Left ventricle myocardium inferior (tissue), 1 donor: ENCODE data around the gene HIVEP2. TPM values are rescaled to one million over a fixed set of nuclear protein-coding genes. Genes with fewer than 3 reads are reported as not detected.
A peak's percentile ranks its signal among the peaks of the same experiment; 100 is the strongest.

Experiments
- DNase-seq: peaks from one replicate; pipeline ENCODE4 v3.0.0-alpha.2; 2020
- H3K27ac ChIP-seq: fragments of 200-600 bp; replicated peaks from 2 replicates; pipeline ENCODE4 v1.8.0; 2021
- H3K27me3 ChIP-seq: fragments of 200-600 bp; 2 replicates; pipeline ENCODE4 v1.8.0; 2021; ENCODE audit warnings: low read depth
- H3K36me3 ChIP-seq: fragments of 200-600 bp; 2 replicates; pipeline ENCODE4 v1.8.0; 2021
- H3K4me1 ChIP-seq: fragments of 200-600 bp; 2 replicates; pipeline ENCODE4 v1.8.0; 2021
- H3K4me3 ChIP-seq: fragments of 200-600 bp; 2 replicates; pipeline ENCODE4 v1.8.0; 2021; ENCODE audit warnings: mild to moderate bottlenecking, moderate library complexity
- H3K9me3 ChIP-seq: fragments of 200-600 bp; replicated peaks from 2 replicates; pipeline ENCODE4 v1.8.0; 2021
- CTCF ChIP-seq: fragments of 200-600 bp; IDR thresholded peaks from 2 replicates; pipeline ENCODE4 v1.8.0; 2021; ENCODE audit warnings: antibody characterized with exemption, mild to moderate bottlenecking, borderline replicate concordance
- intact Hi-C: fragments of 100-400 bp; cut with micrococcal nuclease; formaldehyde crosslinking; loops from one replicate; pipeline ENCODE4 v1.11.0; 2022
- total RNA-seq: library from RNA; stranded (reverse); fragmentation: NEBNext Ultra II Directional; extraction: Animal tissue kit (Norgen Biotek cat#: 25700); gene quantifications from one replicate; pipeline ENCODE4 v1.2.1, GENCODE V29; 2021
- donor health status: DM: no; HTN: yes; CAD: no; lungs with severe emphysema.

The HIVEP2 gene
- total RNA-seq, 1 donor from 2014 or later = 16.2 TPM

- H3K9me3 ChIP-seq = no peaks in the 10 kb centered on the region
- TF ChIP-seq CTCF = no peak
- peaks cover 22% of the 10 kb centered on the region for H3K4me1 ChIP-seq
- DNase-seq = no peak
- no peak overlapping the region for H3K4me3 ChIP-seq
- H3K27ac ChIP-seq = peak overlapping the region; percentile 16
- H3K36me3 ChIP-seq = peaks cover 2% of the 10 kb centered on the region
- no peaks in the 10 kb centered on the region for H3K27me3 ChIP-seq
- intact Hi-C loops = no loop called here
Measured at GRCh38 chr6:142918339-142919042, 26.5 kb downstream of the HIVEP2 start.

- no peak for DNase-seq
- peaks cover 22% of the 10 kb centered on the region for H3K4me1 ChIP-seq
- H3K27me3 ChIP-seq = no peaks in the 10 kb centered on the region
- peaks cover 2% of the 10 kb centered on the region for H3K36me3 ChIP-seq
- TF ChIP-seq CTCF = no peak
- no peak overlapping the region for H3K27ac ChIP-seq
- no peak overlapping the region for H3K4me3 ChIP-seq
- no peaks in the 10 kb centered on the region for H3K9me3 ChIP-seq
- intact Hi-C loops = no loop called here
Measured at GRCh38 chr6:142916881-142917280, 28.1 kb downstream of the HIVEP2 start.

GRCh38 chr6:142914937-142915697 is 29.9 kb downstream of the HIVEP2 start:
- no peak for TF ChIP-seq CTCF
- peaks cover 2% of the 10 kb centered on the region for H3K36me3 ChIP-seq
- peaks cover 22% of the 10 kb centered on the region for H3K4me1 ChIP-seq
- H3K4me3 ChIP-seq = no peak overlapping the region
- H3K27me3 ChIP-seq = no peaks in the 10 kb centered on the region
- intact Hi-C loops = no loop called here
- no peaks in the 10 kb centered on the region for H3K9me3 ChIP-seq
- no peak overlapping the region for H3K27ac ChIP-seq
- no peak for DNase-seq

GRCh38 chr6:142914369-142914768 is 30.6 kb downstream of the HIVEP2 start:
- no peak for TF ChIP-seq CTCF
- intact Hi-C loops = no loop called here
- no peak overlapping the region for H3K27ac ChIP-seq
- H3K4me3 ChIP-seq = no peak overlapping the region
- H3K36me3 ChIP-seq = peaks cover 2% of the 10 kb centered on the region
- H3K27me3 ChIP-seq = no peaks in the 10 kb centered on the region
- H3K4me1 ChIP-seq = peaks cover 18% of the 10 kb centered on the region
- no peaks in the 10 kb centered on the region for H3K9me3 ChIP-seq
- DNase-seq = no peak

GRCh38 chr6:142913511-142914047 is 31.4 kb downstream of the HIVEP2 start:
- Histone ChIP-seq H3K27me3 (no peaks in the 10 kb centered on the region), H3K27ac (no peak overlapping the region), H3K36me3 (peaks cover 2% of the 10 kb centered on the region), H3K9me3 (no peaks in the 10 kb centered on the region), H3K4me3 (no peak overlapping the region), H3K4me1 (peaks cover 10% of the 10 kb centered on the region)
- DNase-seq = no peak
- no peak for TF ChIP-seq CTCF
- intact Hi-C loops = no loop called here
